SK-N-MC (cell line): ENCODE data around the gene NEDD4L.

Experiments
- EZH2 ChIP-seq: fragments of 200-600 bp; sonication (generic); IDR thresholded peaks from one replicate; pipeline ENCODE4 v1.6.1; 2017; ENCODE audit warnings: antibody characterized with exemption
- POLR2AphosphoS5 ChIP-seq: IDR thresholded peaks from 2 replicates; pipeline ENCODE4 v1.6.1; 2012; ENCODE audit warnings: mild to moderate bottlenecking, low read depth, low read length, borderline replicate concordance

- no peak for TF ChIP-seq POLR2AphosphoS5
- no peak for TF ChIP-seq EZH2
Measured at GRCh38 chr18:58255701-58256311, 211.8 kb downstream of the NEDD4L start.
